Fibroblast of gingiva (primary cell): ENCODE data around the gene TEDC1.
A peak's percentile ranks its signal among the peaks of the same experiment; 100 is the strongest.

Experiments
- DNase-seq: peaks from one replicate; pipeline ENCODE4 v3.0.0-alpha.2; 2011; ENCODE audit warnings: low read depth

TEDC1 gene

GRCh38 chr14:105486163-105486973 lies 4.7 kb upstream of the TEDC1 start, which contains the start of gene CRIP1:
Gene CRIP1 (plus strand): TSS chr14:105486886. CDS start chr14:105487260, 374 bp downstream.
- no peak for DNase-seq

- DNase-seq, result peak; percentile 26
Measured at GRCh38 chr14:105486974-105487448, 4.0 kb upstream of the TEDC1 start.

GRCh38 chr14:105487449-105487985 lies 3.5 kb upstream of the TEDC1 start:
- no peak for DNase-seq

GRCh38 chr14:105487986-105488777 lies 2.9 kb upstream of the TEDC1 start:
- no peak for DNase-seq

- DNase-seq, result no peak
Measured at GRCh38 chr14:105488781-105489541, 2.1 kb upstream of the TEDC1 start.

GRCh38 chr14:105489542-105490266 lies 1.3 kb upstream of the TEDC1 start:
- peak; percentile 65 for DNase-seq

- no peak for DNase-seq
Measured at GRCh38 chr14:105490267-105490571, 827 bp upstream of the TEDC1 start.

- peak; percentile 32 for DNase-seq
Measured at GRCh38 chr14:105491366-105491973, 424 bp downstream of the TEDC1 start.

GRCh38 chr14:105492031-105492970 lies 1.3 kb downstream of the TEDC1 start:
- DNase-seq, result no peak

GRCh38 chr14:105492971-105493871 lies 2.2 kb downstream of the TEDC1 start:
- DNase-seq, result no peak

- DNase-seq, result no peak
Measured at GRCh38 chr14:105493921-105494605, 3.0 kb downstream of the TEDC1 start.

- DNase-seq, result no peak
Measured at GRCh38 chr14:105494606-105494929, 3.5 kb downstream of the TEDC1 start.

GRCh38 chr14:105495101-105495989 lies 4.3 kb downstream of the TEDC1 start:
- DNase-seq, result no peak

GRCh38 chr14:105495990-105496830 lies 5.2 kb downstream of the TEDC1 start:
- no peak for DNase-seq

GRCh38 chr14:105496831-105497591 lies 6.0 kb downstream of the TEDC1 start:
- DNase-seq, result no peak
